Left ventricle myocardium inferior (tissue), 1 donor: ENCODE measurements around the gene NOC4L. TPM values are rescaled to one million over a fixed set of nuclear protein-coding genes. Genes with fewer than 3 reads are reported as not detected.

Source experiments
- DNase-seq: peaks from one replicate; pipeline ENCODE4 v3.0.0-alpha.2; 2020
- H3K27ac ChIP-seq: fragments of 200-600 bp; replicated peaks from 2 replicates; pipeline ENCODE4 v1.8.0; 2021
- H3K27me3 ChIP-seq: fragments of 200-600 bp; 2 replicates; pipeline ENCODE4 v1.8.0; 2021; ENCODE audit warnings: low read depth
- H3K36me3 ChIP-seq: fragments of 200-600 bp; 2 replicates; pipeline ENCODE4 v1.8.0; 2021
- H3K4me1 ChIP-seq: fragments of 200-600 bp; 2 replicates; pipeline ENCODE4 v1.8.0; 2021
- H3K4me3 ChIP-seq: fragments of 200-600 bp; 2 replicates; pipeline ENCODE4 v1.8.0; 2021; ENCODE audit warnings: mild to moderate bottlenecking, moderate library complexity
- H3K9me3 ChIP-seq: fragments of 200-600 bp; replicated peaks from 2 replicates; pipeline ENCODE4 v1.8.0; 2021
- intact Hi-C: fragments of 100-400 bp; cut with micrococcal nuclease; formaldehyde crosslinking; loops from one replicate; pipeline ENCODE4 v1.11.0; 2022
- total RNA-seq: library from RNA; stranded (reverse); fragmentation: NEBNext Ultra II Directional; extraction: Animal tissue kit (Norgen Biotek cat#: 25700); gene quantifications from one replicate; pipeline ENCODE4 v1.2.1, GENCODE V29; 2021
- TF ChIP-seq, protein P1 (sequence below): fragments of 200-600 bp; IDR thresholded peaks from 2 replicates; pipeline ENCODE4 v1.8.0; 2021; ENCODE audit warnings: antibody characterized with exemption, mild to moderate bottlenecking, borderline replicate concordance
- donor health status: DM: no; HTN: yes; CAD: no; lungs with severe emphysema.

The NOC4L gene
- total RNA-seq, 1 donor from 2014 or later, result 10.3 TPM

DNA sequence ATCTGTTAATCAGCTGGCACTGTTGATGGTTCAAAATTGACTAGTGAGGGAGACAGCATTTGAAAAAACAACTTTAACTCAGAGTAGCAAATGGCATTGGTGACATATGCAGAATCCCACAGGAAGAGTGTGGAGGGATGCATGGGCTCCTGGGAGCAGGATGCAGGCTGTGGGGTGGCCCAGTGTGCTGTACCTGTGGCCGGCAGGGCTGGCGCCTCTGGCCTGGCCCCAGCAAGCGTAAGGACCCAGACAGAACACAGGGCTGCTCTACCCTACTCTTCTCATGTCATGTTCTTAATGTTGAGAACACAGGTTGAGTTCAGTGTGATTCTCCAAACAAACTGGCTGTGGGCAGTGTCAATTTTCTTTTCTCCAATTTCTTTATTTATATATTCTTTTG, 33.6 kb upstream of the NOC4L start:
- H3K4me3 ChIP-seq, result no peak overlapping the region
- H3K27me3 ChIP-seq, result no peaks in the 10 kb centered on the region
- no peaks in the 10 kb centered on the region for H3K4me1 ChIP-seq
- no peaks in the 10 kb centered on the region for H3K9me3 ChIP-seq
- intact Hi-C loops, result no loop called here
- H3K36me3 ChIP-seq, result peaks cover 85% of the 10 kb centered on the region
- H3K27ac ChIP-seq, result no peak overlapping the region
- no peak for DNase-seq
- TF ChIP-seq, protein P1, sequence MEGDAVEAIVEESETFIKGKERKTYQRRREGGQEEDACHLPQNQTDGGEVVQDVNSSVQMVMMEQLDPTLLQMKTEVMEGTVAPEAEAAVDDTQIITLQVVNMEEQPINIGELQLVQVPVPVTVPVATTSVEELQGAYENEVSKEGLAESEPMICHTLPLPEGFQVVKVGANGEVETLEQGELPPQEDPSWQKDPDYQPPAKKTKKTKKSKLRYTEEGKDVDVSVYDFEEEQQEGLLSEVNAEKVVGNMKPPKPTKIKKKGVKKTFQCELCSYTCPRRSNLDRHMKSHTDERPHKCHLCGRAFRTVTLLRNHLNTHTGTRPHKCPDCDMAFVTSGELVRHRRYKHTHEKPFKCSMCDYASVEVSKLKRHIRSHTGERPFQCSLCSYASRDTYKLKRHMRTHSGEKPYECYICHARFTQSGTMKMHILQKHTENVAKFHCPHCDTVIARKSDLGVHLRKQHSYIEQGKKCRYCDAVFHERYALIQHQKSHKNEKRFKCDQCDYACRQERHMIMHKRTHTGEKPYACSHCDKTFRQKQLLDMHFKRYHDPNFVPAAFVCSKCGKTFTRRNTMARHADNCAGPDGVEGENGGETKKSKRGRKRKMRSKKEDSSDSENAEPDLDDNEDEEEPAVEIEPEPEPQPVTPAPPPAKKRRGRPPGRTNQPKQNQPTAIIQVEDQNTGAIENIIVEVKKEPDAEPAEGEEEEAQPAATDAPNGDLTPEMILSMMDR, result no peak

DNA sequence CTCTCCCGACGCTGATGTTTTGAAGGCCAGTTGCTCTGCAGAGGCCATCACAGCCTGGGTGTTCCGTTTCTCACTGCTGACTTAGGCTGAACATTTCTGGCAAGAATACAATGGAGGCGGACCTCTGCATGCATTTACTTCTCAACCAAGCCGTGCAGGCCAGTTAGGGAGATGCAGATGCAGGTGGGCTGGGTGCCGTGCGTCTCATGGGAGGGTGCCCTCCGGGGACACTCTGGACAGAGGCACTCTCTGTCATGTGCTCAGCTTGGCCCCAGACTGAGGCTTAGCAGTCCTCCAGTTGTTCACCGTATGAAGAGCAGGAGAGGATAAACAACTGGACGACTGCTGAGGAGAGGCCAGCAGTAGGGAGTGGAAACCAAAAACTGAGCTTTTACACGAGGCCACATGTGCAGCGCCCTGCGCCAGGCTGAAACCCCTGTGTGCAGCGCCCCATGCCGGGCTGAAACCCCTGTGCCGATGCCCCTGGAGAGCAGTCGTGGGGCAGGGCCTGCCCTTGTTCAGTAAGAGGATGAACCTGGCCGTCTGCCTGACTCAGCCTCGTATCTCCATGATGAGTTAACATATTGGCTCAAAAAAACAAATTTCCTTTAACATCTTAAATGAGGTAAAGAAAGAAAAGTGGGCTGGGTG, 32.5 kb upstream of the NOC4L start:
- H3K9me3 ChIP-seq, result no peaks in the 10 kb centered on the region
- no peak overlapping the region for H3K27ac ChIP-seq
- intact Hi-C loops, result no loop called here
- peaks cover 85% of the 10 kb centered on the region for H3K36me3 ChIP-seq
- H3K27me3 ChIP-seq, result no peaks in the 10 kb centered on the region
- no peaks in the 10 kb centered on the region for H3K4me1 ChIP-seq
- TF ChIP-seq, protein P1, result no peak
- no peak overlapping the region for H3K4me3 ChIP-seq
- no peak for DNase-seq

DNA sequence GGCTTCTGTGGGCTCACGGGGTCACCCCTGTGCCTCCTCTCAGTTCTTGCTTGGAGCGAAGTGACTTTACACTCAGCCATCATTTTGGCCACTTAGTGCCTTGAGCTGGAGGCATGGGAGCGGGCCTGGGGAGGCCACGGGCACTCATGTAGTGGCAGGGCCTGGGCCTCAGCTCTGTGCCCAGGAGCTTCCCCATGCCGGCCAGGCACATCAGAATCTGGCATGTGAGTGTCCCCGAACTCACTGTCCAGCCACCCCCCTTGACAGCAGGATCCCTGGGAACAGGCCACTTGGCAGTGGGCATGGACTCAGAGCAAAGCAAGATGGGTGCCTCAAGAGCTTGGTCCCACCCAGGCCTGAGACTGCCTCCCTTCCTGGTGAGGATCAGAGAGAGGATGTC, 29.6 kb upstream of the NOC4L start:
- Histone ChIP-seq H3K27me3 (no peaks in the 10 kb centered on the region), H3K4me3 (no peak overlapping the region), H3K27ac (no peak overlapping the region), H3K9me3 (no peaks in the 10 kb centered on the region), H3K36me3 (peaks cover 76% of the 10 kb centered on the region), H3K4me1 (no peaks in the 10 kb centered on the region)
- intact Hi-C loops, result no loop called here
- TF ChIP-seq, protein P1, result no peak
- DNase-seq, result no peak

DNA sequence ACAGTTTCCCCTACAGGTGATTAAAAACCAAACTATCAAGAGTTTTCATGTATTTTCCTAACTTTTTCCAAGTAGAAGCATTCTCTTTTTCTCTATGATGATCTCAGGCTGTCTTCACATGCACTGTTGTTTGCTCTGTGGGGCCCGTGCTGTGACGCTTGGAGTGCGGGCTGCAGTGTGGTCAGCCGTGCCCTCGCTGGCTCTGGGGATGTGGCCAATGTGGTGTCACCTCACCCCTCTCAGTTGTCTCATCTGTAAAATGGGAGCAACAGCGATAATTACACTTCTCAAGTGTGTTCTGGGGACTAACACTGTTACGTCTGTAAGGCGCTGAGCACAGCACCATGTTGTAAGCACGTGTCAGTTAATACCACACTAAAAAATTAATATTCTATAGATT, 28.8 kb upstream of the NOC4L start:
- no peak overlapping the region for H3K4me3 ChIP-seq
- H3K27ac ChIP-seq, result no peak overlapping the region
- intact Hi-C loops, result no loop called here
- TF ChIP-seq, protein P1, result no peak
- no peaks in the 10 kb centered on the region for H3K27me3 ChIP-seq
- no peaks in the 10 kb centered on the region for H3K9me3 ChIP-seq
- peaks cover 72% of the 10 kb centered on the region for H3K36me3 ChIP-seq
- H3K4me1 ChIP-seq, result no peaks in the 10 kb centered on the region
- no peak for DNase-seq

DNA sequence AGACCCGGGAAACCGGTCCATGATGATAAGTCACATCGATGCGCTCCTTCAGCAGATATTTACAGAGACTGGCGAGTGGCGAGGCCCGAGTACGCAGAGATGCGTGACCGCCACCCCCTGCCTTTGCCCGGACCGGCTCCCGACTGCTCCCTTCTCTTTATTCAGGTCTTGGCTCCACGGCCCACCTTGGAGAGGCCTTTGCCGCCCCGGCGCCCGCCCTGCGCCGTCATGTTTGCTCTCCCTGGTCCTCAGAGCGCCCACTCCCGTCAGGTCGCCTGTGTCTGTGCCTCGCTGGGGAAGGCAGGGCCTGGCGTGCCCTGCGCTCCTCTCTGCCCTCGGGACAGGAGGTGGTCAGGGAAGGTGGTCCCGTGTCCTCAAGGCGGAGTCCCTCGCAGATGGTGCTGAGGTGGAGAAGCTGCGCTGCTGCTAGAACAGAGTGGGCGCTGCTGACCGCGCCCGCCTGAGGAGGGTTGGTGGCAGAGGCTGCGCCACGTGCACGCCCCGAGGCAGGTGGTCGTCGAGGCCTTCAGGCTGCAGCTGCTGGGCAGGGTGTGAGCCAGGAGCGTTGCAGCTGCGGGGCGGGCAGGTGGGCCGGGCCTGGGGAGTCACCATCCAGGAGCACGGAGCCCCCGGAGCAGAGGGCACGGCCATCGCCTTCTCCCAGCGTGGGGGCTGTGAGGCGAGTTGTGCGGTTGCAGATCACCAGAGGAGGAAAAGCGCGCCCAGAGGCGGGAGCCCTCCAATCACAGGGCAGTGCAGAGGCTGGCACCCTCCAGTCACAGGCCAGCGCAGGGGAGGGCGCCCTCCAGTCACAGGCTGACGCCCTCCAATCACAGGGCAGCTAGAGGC, 27.3 kb upstream of the NOC4L start:
- H3K36me3 ChIP-seq, result peaks cover 72% of the 10 kb centered on the region

More for the DNA sequence above, 27.3 kb upstream of the NOC4L start:
- H3K4me1 ChIP-seq, result no peaks in the 10 kb centered on the region
- no peak overlapping the region for H3K4me3 ChIP-seq
- no peaks in the 10 kb centered on the region for H3K9me3 ChIP-seq
- intact Hi-C loops, result no loop called here
- H3K27me3 ChIP-seq, result no peaks in the 10 kb centered on the region
- TF ChIP-seq, protein P1, result no peak
- no peak for DNase-seq
- H3K27ac ChIP-seq, result no peak overlapping the region
